ENCODE data around the gene KIAA1217.

DNA sequence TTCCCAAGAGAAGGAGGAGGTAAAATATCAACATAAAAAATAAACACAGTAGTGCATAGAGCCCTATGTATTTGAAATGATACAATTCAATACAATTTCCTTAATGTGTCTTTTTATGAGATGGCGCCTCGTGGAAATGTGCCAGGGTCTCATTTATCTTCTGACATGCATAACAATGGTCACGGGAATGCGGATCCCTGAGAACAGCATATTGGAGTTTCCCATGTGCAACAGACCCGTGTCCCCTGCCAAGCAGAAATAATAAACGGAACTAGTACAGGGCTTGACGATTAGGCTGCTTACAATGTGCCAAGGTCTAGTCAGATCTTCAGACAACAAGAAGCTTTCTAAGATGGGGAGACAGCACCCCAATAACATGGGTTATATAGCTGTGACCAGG, 296.8 kb downstream of the KIAA1217 start:
- TF ChIP-seq, protein P1, sequence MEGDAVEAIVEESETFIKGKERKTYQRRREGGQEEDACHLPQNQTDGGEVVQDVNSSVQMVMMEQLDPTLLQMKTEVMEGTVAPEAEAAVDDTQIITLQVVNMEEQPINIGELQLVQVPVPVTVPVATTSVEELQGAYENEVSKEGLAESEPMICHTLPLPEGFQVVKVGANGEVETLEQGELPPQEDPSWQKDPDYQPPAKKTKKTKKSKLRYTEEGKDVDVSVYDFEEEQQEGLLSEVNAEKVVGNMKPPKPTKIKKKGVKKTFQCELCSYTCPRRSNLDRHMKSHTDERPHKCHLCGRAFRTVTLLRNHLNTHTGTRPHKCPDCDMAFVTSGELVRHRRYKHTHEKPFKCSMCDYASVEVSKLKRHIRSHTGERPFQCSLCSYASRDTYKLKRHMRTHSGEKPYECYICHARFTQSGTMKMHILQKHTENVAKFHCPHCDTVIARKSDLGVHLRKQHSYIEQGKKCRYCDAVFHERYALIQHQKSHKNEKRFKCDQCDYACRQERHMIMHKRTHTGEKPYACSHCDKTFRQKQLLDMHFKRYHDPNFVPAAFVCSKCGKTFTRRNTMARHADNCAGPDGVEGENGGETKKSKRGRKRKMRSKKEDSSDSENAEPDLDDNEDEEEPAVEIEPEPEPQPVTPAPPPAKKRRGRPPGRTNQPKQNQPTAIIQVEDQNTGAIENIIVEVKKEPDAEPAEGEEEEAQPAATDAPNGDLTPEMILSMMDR (tag by site-specific recombination; IDR thresholded peaks at IDR 0.05) = no peak
- TF ChIP-seq, protein P2, sequence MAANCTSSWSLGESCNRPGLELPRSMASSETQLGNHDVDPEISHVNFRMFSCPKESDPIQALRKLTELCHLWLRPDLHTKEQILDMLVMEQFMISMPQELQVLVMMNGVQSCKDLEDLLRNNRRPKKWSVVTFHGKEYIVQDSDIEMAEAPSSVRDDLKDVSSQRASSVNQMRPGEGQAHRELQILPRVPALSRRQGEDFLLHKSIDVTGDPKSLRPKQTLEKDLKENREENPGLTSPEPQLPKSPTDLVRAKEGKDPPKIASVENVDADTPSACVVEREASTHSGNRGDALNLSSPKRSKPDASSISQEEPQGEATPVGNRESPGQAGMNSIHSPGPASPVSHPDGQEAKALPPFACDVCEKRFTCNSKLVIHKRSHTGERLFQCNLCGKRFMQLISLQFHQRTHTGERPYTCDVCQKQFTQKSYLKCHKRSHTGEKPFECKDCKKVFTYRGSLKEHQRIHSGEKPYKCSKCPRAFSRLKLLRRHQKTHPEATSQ (tag by site-specific recombination; IDR thresholded peaks at IDR 0.05) = no peak
- TF ChIP-seq ZNF19 (tag by site-specific recombination; IDR thresholded peaks at IDR 0.05; ENCODE audit: low read depth) (no peak), ZNF624 (tag by site-specific recombination; IDR thresholded peaks at IDR 0.05) (no peak), ZNF48 (tag by site-specific recombination; IDR thresholded peaks at IDR 0.05) (no peak)
